AG04450 (cell line): ENCODE results near the gene CSRP1. TPM values are rescaled to one million over a fixed set of nuclear protein-coding genes. Genes with fewer than 3 reads are reported as not detected.

Experiments
- CTCF ChIA-PET: fragments of 300-600, 350-600 bp; formaldehyde crosslinking; extraction: SDS; loops from one replicate; lab custom pipeline; 2022; ENCODE audit warnings: antibody characterized with exemption, inconsistent platforms; lab: Charles Lee
- POLR2A ChIA-PET: fragments of 350-600 bp; formaldehyde crosslinking; extraction: SDS; loops from one replicate; lab custom pipeline; 2021; ENCODE audit warnings: antibody characterized with exemption, inconsistent platforms; lab: Yijun Ruan, JAX
- DNase-seq: peaks from one replicate; pipeline ENCODE4 v3.0.0-alpha.2; 2011; ENCODE audit warnings: low read depth, low spot score
- H3K27ac ChIP-seq: one replicate; pipeline ENCODE4 v1.5.1; 2012; ENCODE audit warnings: low read depth, low read length, control low read depth
- H3K27me3 ChIP-seq: one replicate; pipeline ENCODE4 v1.6.0; 2012; ENCODE audit warnings: low read length; ENCODE audit not compliant: control insufficient read depth, insufficient read depth
- H3K4me3 ChIP-seq: 2 replicates; pipeline ENCODE4 v1.5.1; 2011; ENCODE audit warnings: mild to moderate bottlenecking, low read depth, low read length, control low read depth
- H3K9me3 ChIP-seq: 2 replicates; pipeline ENCODE4 v1.5.1; 2012; ENCODE audit warnings: low read length; ENCODE audit not compliant: control insufficient read depth, insufficient read depth
- polyA plus RNA-seq: library from polyadenylated mRNA; depleted of rRNA; stranded (reverse); fragments of >200 nt; gene quantifications from 2 replicates; pipeline ENCODE4 v1.2.3, GENCODE V29; 2011
- TF ChIP-seq, protein P1 (sequence below): IDR thresholded peaks from 2 replicates; pipeline ENCODE4 v1.5.1; 2011; ENCODE audit warnings: low read depth, low read length, control low read depth, inconsistent platforms

CSRP1 gene
- polyA plus RNA-seq, 1 experiment = 641 TPM

DNA sequence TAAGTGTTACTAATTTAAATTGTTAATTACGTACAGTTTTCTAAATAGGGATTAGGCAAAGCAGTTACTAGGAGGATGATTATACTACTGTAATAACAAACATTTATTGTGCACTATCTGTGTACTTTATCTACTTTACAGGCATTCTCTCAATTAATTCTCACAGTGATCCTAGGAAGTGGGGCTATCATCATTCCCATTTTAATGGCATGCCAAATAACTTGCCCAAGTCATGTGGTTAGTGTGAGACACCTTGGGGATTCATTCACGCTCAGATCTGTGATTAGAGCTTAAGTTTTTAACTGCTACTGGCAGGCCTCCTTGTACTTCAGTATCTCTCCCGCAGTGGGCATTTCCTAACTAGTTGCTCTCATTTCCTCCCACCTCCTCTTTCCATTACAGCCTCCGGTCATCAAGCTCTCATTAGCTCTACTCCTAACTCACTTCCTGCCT, 49.4 kb downstream of the CSRP1 start:
- POLR2A ChIA-PET = interaction anchor here (2.0 to 2.7 kb wide), 2 partner anchors 10 to 11 kb away, joined by 5 to 21 read pairs; partner anchors contain the start of gene PHLDA3
- Histone ChIP-seq H3K27ac (peak overlapping the region; percentile 95), H3K4me3 (no peak overlapping the region), H3K9me3 (no peaks in the 10 kb centered on the region), H3K27me3 (no peaks in the 10 kb centered on the region)
- DNase-seq = no peak
- CTCF ChIA-PET = interaction anchor here (1.2 to 3.1 kb wide), 4 partner anchors 10 to 73 kb away, joined by 4 to 21 read pairs (median 12); no protein-coding TSS in a partner anchor
- TF ChIP-seq, protein P1, sequence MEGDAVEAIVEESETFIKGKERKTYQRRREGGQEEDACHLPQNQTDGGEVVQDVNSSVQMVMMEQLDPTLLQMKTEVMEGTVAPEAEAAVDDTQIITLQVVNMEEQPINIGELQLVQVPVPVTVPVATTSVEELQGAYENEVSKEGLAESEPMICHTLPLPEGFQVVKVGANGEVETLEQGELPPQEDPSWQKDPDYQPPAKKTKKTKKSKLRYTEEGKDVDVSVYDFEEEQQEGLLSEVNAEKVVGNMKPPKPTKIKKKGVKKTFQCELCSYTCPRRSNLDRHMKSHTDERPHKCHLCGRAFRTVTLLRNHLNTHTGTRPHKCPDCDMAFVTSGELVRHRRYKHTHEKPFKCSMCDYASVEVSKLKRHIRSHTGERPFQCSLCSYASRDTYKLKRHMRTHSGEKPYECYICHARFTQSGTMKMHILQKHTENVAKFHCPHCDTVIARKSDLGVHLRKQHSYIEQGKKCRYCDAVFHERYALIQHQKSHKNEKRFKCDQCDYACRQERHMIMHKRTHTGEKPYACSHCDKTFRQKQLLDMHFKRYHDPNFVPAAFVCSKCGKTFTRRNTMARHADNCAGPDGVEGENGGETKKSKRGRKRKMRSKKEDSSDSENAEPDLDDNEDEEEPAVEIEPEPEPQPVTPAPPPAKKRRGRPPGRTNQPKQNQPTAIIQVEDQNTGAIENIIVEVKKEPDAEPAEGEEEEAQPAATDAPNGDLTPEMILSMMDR = no peak

DNA sequence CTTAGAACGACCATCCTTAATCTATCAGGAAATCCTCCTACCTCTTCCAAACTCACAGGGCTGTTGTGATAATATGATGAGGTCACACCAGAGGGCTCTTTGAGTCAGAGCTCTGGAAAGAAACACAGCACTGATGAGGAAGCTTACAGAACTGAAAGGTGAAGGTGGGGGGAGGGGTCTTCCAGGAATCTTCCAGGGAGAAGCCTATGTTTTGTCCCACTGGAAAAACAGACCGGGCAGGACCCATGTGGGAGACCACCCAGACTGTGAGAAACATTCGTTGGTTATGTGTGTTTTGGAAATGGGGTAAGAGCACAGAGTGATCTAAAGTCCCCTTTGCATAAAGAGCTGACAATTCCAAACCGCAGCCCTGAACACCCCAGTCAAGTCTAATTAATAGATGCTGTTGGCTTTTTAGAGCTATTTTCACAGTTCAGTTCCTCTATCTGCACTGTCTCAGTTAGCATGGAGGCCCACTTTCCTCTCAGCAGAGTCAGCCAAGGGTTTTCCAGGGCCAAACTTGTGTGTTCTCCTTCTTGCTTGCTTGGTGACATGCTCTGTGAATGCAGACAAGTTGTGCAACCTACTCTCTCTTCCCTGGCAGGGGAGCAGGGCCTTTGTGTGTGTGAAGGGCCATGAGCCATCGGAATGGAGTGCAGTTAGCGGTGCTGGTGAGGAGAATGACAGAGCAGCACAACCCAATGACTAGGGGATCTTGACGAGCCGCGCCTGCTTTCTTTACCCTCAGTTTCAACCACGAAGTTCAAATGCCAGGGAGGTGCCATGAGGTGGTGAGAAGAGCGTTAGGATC, 50.2 kb downstream of the CSRP1 start:
- CTCF ChIA-PET = interaction anchor here (1.2 to 2.8 kb wide), 4 partner anchors 9 to 74 kb away, joined by 4 to 21 read pairs (median 8); no protein-coding TSS in a partner anchor
- TF ChIP-seq, protein P1 = no peak
- POLR2A ChIA-PET = interaction anchor here (0.5 to 2.7 kb wide), 7 partner anchors 9 to 47 kb away, joined by 3 to 21 read pairs (median 6); partner anchors contain the start of gene PHLDA3
- H3K4me3 ChIP-seq = no peak overlapping the region; the same call in 1 of the 2 replicates
- peak overlapping the region; percentile 95 for H3K27ac ChIP-seq
- H3K27me3 ChIP-seq = no peaks in the 10 kb centered on the region
- H3K9me3 ChIP-seq = no peaks in the 10 kb centered on the region
- DNase-seq = peak; percentile 88

DNA sequence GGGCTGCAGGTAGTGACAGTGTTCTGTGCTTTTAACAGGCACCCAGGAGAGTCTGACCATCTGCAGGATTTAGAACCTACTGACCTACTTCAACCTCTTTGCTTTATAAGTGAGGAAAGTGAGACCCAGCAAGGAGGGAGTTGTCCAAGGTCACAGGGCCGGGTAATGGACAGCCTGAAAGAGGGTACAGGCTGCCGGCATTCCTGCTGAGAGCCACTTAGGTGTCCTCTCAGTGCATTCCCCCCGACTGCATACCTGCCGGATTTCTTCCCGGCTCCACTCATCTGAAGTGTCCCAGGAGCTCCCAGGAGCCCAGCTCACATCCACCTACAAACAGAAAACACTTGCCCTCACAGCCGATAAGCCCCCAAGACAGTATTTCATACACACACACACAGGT, 51.8 kb downstream of the CSRP1 start:
- ChIA-PET CTCF (interaction anchor here (1.0 to 2.4 kb wide), 3 partner anchors 19 to 76 kb away, joined by 3 to 10 read pairs (median 3); no protein-coding TSS in a partner anchor), POLR2A (interaction anchor here (2.7 kb wide), 1 partner anchor 14 kb away, joined by 21 read pairs; the partner anchor contains the start of gene PHLDA3)
- Histone ChIP-seq H3K27me3 (no peaks in the 10 kb centered on the region), H3K4me3 (no peak overlapping the region), H3K27ac (no peak overlapping the region), H3K9me3 (no peaks in the 10 kb centered on the region)
- TF ChIP-seq, protein P1 = no peak
- DNase-seq = no peak

DNA sequence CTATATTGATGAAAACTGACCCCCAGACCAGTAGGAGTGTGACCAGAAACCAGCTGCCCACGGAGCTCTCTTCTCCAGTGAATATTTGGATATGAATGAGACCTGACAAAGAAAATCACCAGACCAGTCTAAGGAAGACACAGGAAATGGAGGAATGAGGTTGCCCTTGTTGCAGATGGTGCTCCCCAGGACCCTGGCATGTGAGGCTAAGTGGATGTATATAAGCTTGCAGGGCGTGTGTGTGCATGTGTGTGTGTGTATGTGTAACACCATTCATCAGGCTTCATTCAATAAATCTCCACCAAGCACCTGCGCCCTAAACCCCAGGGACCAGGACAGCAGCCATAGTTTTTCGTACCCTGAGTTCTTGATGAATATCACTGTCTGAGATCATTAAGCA, 52.3 kb downstream of the CSRP1 start:
- H3K9me3 ChIP-seq = no peaks in the 10 kb centered on the region
- H3K4me3 ChIP-seq = no peak overlapping the region
- ChIA-PET POLR2A (interaction anchor here (1.1 kb wide), 1 partner anchor 14 kb away, joined by 7 read pairs; the partner anchor contains the start of gene PHLDA3), CTCF (interaction anchor here (1.0 to 2.4 kb wide), 3 partner anchors 19 to 58 kb away, joined by 3 to 10 read pairs (median 8); no protein-coding TSS in a partner anchor)
- TF ChIP-seq, protein P1 = no peak
- no peak overlapping the region for H3K27ac ChIP-seq
- H3K27me3 ChIP-seq = no peaks in the 10 kb centered on the region
- DNase-seq = no peak
